Body of pancreas (tissue), 4 donors: ENCODE measurements around the gene ARSB. TPM values are rescaled to one million over a fixed set of nuclear protein-coding genes. Genes with fewer than 3 reads are reported as not detected.
A peak's percentile ranks its signal among the peaks of the same experiment; 100 is the strongest.
"Not testable (repeated sequence)": the region's sequence is repeated elsewhere in the genome, so short reads cannot be mapped to it uniquely, and the experiment has no call there.

ENCODE experiments used
- ATAC-seq: fragments of 150-250 bp; one replicate; pipeline ENCODE4 v1.9.1; 2016
- DNase-seq, 4 donors: peaks; one replicate each; pipeline ENCODE4 v3.0.0-alpha.2; 2019
- H3K27ac ChIP-seq, 4 donors: fragments of 200-600 bp; sonication (generic); 1 replicate in 3 of 4; 2 replicates in 1 of 4; pipeline versions ENCODE4 v1.5.1 to v1.6.1; 2016 to 2019; ENCODE audit warnings: mild to moderate bottlenecking in 1 of 4, mixed read lengths in 1 of 4, moderate library complexity in 1 of 4
- H3K27me3 ChIP-seq, 2 donors: fragments of 200-600 bp; sonication (generic); one replicate each; pipeline ENCODE4 v1.6.0; 2016; ENCODE audit warnings: mild to moderate bottlenecking in 1 of 2
- H3K36me3 ChIP-seq, 2 donors: fragments of 200-600 bp; sonication (generic); replicated peaks in 1 of 2; 2 replicates each; pipeline ENCODE4 v1.5.1; 2016; ENCODE audit warnings: low read depth in 2 of 2; ENCODE audit not compliant: insufficient read depth in 1 of 2
- H3K4me1 ChIP-seq: fragments of 200-600 bp; sonication (generic); one replicate; pipeline ENCODE4 v1.6.0; 2016
- H3K4me3 ChIP-seq, 2 donors: fragments of 200-600 bp; sonication (generic); 1 replicate in 1 of 2; 2 replicates in 1 of 2; pipeline ENCODE4 v1.5.1; 2016 to 2019
- H3K9me3 ChIP-seq, 3 donors: fragments of 200-600 bp; sonication (generic); 1 replicate in 2 of 3; 2 replicates in 1 of 3; pipeline ENCODE4 v1.5.1; 2016
- POLR2A ChIP-seq, 3 donors: fragments of 450-650 bp; IDR thresholded peaks; one replicate each; pipeline ENCODE4 v1.6.1; 2016; ENCODE audit warnings: antibody characterized with exemption in 3 of 3, mild to moderate bottlenecking in 2 of 3
- WGBS, 2 donors: methylation state at CpG; one replicate each; pipeline ENCODE4 v1.1.5; 2017; 5-methylcytosine and 5-hydroxymethylcytosine counted together
- intact Hi-C: fragments of 100-400 bp; cut with DNase I; formaldehyde crosslinking; loops from one replicate; pipeline ENCODE4 v1.15.1; 2023
- total RNA-seq, 2 donors: library from RNA; depleted of rRNA; stranded (reverse); fragments of >200 nt; gene quantifications; one replicate each; pipeline ENCODE4 v1.1.0, GENCODE V29; 2016
- TF ChIP-seq, protein P1 (sequence below), 7 experiments: fragments of 450-650 bp in 4 of 7; fragments of 200-600 bp in 3 of 7; sonication (generic) in 3 of 7; IDR thresholded peaks; one replicate each; pipeline ENCODE4 v1.5.1; 2016 to 2019; ENCODE audit warnings: antibody characterized with exemption in 7 of 7

The ARSB gene
- total RNA-seq, 2 donors from 2014 or later: 9.9 to 12.2 TPM

DNA sequence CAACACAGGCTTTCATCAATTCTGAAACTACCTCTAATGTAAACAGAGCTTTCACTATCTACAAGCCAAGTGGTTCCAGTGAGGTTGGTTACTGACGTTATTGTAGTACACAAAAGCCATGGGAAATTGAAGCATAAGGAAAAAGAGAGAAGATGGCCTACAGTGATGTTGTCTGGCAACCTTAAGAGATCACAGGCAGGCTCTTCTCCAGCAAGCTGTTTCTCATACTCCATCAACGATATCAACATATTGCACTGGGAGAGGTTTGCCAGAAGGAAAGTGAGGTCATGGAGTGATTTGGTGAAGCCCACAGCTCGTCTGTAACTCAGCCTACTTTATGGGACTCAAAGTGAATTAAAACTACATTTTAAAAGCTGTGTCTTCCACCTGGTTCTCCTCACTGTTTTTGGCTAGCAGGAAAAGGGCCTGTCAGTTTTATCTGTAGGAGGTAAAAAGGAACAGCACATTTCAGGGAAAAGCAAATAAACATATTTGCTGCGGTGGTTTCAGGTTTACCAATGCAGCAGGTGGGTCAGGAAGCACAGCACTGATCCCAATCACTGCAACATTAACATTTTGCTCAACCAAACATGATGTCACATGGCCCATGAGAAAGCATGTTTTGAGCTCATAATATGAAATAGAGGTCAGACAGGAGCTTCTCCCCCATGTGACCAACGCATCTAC lies 72.9 kb downstream of the ARSB start:
- peak in 2 of 4 donors; percentile 31 to 38 for DNase-seq
- no peaks in the 10 kb centered on the region for H3K36me3 ChIP-seq
- H3K9me3 ChIP-seq: no peaks in the 10 kb centered on the region
- peaks cover 85% of the 10 kb centered on the region for H3K4me1 ChIP-seq
- TF ChIP-seq, protein P1, sequence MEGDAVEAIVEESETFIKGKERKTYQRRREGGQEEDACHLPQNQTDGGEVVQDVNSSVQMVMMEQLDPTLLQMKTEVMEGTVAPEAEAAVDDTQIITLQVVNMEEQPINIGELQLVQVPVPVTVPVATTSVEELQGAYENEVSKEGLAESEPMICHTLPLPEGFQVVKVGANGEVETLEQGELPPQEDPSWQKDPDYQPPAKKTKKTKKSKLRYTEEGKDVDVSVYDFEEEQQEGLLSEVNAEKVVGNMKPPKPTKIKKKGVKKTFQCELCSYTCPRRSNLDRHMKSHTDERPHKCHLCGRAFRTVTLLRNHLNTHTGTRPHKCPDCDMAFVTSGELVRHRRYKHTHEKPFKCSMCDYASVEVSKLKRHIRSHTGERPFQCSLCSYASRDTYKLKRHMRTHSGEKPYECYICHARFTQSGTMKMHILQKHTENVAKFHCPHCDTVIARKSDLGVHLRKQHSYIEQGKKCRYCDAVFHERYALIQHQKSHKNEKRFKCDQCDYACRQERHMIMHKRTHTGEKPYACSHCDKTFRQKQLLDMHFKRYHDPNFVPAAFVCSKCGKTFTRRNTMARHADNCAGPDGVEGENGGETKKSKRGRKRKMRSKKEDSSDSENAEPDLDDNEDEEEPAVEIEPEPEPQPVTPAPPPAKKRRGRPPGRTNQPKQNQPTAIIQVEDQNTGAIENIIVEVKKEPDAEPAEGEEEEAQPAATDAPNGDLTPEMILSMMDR (IDR thresholded peaks at IDR 0.05): no peak
- no peak for TF ChIP-seq POLR2A (IDR thresholded peaks at IDR 0.05)
- ATAC-seq: peak; percentile 41
- no peak overlapping the region for H3K4me3 ChIP-seq
- 35 to 36% methylated on average over 5 of the region's 5 CpGs for WGBS, 2 donors
- H3K27ac ChIP-seq: peak overlapping the region; percentile 56 to 78 (median 60)
- H3K27me3 ChIP-seq: no peaks in the 10 kb centered on the region
- intact Hi-C loops: no loop called here

DNA sequence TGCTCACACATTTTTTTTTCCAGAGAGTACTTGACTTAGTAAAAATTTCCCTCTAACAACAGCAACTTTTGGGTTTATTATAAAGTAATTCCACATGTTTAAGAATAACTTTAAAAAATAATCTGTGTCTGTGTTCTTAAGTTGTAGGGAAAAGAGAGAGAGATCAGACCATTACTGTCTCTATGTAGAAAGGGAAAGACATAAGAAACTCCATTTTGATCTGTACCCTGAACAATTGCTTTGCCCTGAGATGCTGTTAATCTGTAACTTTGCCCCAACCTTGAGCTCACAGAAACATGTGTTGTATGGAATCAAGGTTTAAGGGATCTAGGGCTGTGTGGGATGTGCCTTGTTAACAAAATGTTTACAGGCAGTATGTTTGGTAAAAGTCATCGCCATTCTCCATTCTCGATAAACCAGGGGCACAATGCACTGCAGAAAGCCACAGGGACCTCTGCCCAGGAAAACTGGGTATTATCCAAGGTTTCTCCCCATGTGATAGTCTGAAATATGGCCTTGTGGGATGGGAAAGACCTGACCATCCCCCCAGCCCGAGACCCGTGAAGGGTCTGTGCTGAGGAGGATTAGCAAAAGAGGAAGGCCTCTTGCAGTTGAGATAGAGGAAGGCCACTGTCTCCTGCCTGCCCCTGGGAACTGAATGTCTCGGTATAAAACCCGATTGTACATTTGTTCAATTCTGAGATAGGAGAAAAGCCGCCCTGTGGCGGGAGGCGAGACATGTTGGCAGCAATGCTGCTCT lies 75.7 kb downstream of the ARSB start:
- TF ChIP-seq, protein P1 (IDR thresholded peaks at IDR 0.05): peak in 1 of 7 experiments; percentile 20
- peaks cover 76% of the 10 kb centered on the region for H3K4me1 ChIP-seq

DNA sequence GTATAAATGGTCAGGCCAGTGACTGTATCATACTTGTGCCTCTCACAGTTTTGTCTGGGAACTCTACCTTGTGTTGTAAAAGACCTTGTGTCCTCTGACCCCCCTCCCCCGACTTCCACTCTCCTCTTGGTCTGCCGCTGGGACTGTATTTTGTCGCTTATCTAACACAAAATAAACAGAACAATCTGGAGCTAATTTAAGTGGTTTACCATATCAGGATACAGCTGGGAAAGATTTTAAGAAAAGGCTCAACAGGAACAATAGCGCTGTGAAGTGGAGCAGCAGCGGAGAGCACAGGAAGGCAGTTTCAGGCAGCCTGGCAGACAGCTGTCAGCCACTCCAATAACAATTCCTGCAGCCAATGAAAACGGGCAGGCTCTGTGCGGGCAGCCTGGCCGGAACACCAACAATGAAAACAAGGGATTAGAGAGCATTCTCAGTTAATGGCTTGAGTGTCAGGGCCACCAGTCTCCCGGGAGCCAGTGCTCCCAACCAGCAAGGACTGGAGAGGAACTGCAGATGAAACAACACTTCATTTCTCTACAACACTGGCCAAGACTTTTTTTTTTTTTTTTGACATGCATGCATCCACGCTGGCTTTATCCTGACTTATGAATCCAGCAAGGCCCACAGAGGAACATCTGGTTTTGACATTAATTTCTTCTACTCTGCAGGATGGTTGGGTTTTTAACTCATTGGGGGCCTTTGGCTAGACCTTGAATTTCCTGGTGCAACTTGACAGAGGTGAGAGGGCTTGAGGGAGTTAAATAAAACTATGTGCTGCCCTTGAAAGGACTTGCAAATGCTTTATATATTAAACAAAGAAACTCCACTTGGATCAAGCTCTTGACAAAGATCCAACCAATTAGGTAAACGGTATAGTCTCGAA lies 76.7 kb downstream of the ARSB start:
- 5 to 7% methylated on average over 12 of the region's 12 CpGs for WGBS, 2 donors
- ATAC-seq (peak; percentile 88), DNase-seq (peak; percentile 71 to 85 (median 80))
- no peaks in the 10 kb centered on the region for H3K9me3 ChIP-seq
- intact Hi-C loops: no loop called here
- H3K36me3 ChIP-seq: no peaks in the 10 kb centered on the region
- TF ChIP-seq, protein P1 (IDR thresholded peaks at IDR 0.05): peak in 2 of 7 experiments; percentile 12 to 21
- TF ChIP-seq POLR2A (IDR thresholded peaks at IDR 0.05): peak in 2 of 3 donors; percentile 50 to 58
- H3K27ac ChIP-seq: peak overlapping the region; percentile 74 to 86 (median 79)
- H3K4me3 ChIP-seq: no peak overlapping the region
- no peaks in the 10 kb centered on the region for H3K27me3 ChIP-seq
- peaks cover 74% of the 10 kb centered on the region for H3K4me1 ChIP-seq

More for the DNA sequence above, 75.7 kb downstream of the ARSB start:
- H3K4me3 ChIP-seq, H3K27me3 ChIP-seq, intact Hi-C loops, H3K9me3 ChIP-seq, H3K36me3 ChIP-seq, ATAC-seq, DNase-seq: not testable (repeated sequence)
- H3K27ac ChIP-seq: peak overlapping the region; percentile 74 to 86 (median 79)
- 53 to 59% methylated on average over 7 to 9 of the region's 9 CpGs for WGBS, 2 donors

DNA sequence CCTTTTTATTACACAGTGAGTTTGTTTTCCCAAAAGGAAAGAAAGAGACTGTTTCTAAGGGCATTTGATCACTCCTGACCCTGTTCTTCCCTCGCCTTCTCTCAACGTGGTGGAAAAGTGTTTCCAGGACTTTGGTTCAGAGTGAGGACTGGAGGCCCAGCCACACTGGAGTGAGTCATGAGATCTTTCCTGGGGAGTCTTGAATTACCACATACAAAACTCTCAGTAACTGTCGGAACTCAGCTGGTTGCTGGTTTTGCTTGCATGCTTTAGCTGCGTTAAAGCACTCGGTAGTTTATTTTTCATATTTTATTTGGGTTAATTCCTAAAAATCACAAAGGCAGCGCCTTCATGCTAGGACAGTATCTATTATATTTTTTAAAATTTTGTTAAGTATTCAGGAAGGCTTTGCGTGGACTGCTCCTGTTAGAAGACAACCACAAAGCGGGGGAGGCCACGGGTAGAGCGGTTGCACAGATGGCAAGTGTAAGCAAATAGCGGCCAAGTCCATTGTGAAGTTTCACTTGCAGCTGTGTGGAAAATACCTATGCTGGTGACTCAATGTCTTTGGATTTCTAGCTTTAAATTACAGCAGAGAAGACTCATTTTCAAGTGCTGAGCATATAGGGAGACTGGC lies 77.7 kb downstream of the ARSB start:
- DNase-seq: peak in 3 of 4 donors; percentile 25 to 44 (median 33)
- Histone ChIP-seq H3K36me3 (no peaks in the 10 kb centered on the region), H3K4me3 (no peak overlapping the region), H3K9me3 (no peaks in the 10 kb centered on the region), H3K27ac (peak overlapping the region; percentile 74 to 86 (median 79)), H3K27me3 (no peaks in the 10 kb centered on the region), H3K4me1 (peaks cover 64% of the 10 kb centered on the region)
- WGBS, 2 donors: 69 to 80% methylated on average over 11 of the region's 11 CpGs
- peak; percentile 7 for ATAC-seq
- TF ChIP-seq, protein P1 (IDR thresholded peaks at IDR 0.05): no peak
- TF ChIP-seq POLR2A (IDR thresholded peaks at IDR 0.05): no peak
- intact Hi-C loops: no loop called here
